K562 (cell line): ENCODE data around the gene BCL2A1. TPM values are rescaled to one million over a fixed set of nuclear protein-coding genes. Genes with fewer than 3 reads are reported as not detected.

Experiments used
- ATAC-seq: fragments of 200-7000 bp; cut with Tn5 transposase; 3 replicates; pipeline ENCODE4 v1.9.1; 2020; ENCODE audit warnings: moderate library complexity
- Bru-seq: library from RNA; stranded (reverse); fragments of 400-500 nt; gene quantifications from one replicate; lab custom pipeline; 2021; lab: Mats Ljungman, UMichigan
- BruChase-seq, 2 experiments: library from RNA; stranded (reverse); fragments of 400-500 nt; gene quantifications; one replicate each; lab custom pipeline; 2021; lab: Mats Ljungman, UMichigan
- BruUV-seq: library from RNA; stranded (reverse); fragments of 400-500 nt; replicated peaks from 2 replicates; lab custom pipeline; 2021; lab: Mats Ljungman, UMichigan
- CTCF ChIA-PET: fragments of 300-600 bp; formaldehyde crosslinking; extraction: SDS; loops from one replicate; lab custom pipeline; 2021; ENCODE audit warnings: low intra/inter-chr PET ratio; lab: Yijun Ruan, JAX
- POLR2A ChIA-PET: fragments of 300-600, 350-650 bp; sonication (Branson Sonifier 250); formaldehyde crosslinking; extraction: SDS; loops from one replicate; lab custom pipeline; 2021; ENCODE audit warnings: antibody characterized with exemption, inconsistent platforms; lab: Yijun Ruan, JAX
- DNase-seq, 4 experiments: peaks; one replicate each; pipeline versions ENCODE4 v3.0.0 to v3.0.0-alpha.2; 2011 to 2018; ENCODE audit warnings: low spot score in 3 of 4, mixed read lengths in 3 of 4; ENCODE audit errors: extremely low read depth in 1 of 4
- FAIRE-seq: peaks from 2 replicates; lab custom pipeline; 2011; peaks lifted over from hg19 to GRCh38; lab: Jason Lieb, UNC
- H2AFZ ChIP-seq: 2 replicates; pipeline ENCODE4 v1.6.0; 2011; ENCODE audit warnings: low read depth, low read length, control low read depth, inconsistent platforms
- H3K27ac ChIP-seq: fragments of 200-600 bp; 3 replicates; pipeline ENCODE4 v1.8.0; 2011; ENCODE audit warnings: low read depth, mild to moderate bottlenecking, control low read depth, inconsistent platforms, low read length, moderate library complexity, mixed read lengths; ENCODE audit errors: extremely low read depth
- H3K27me3 ChIP-seq, 2 experiments: fragments of 300-600 bp in 1 of 2; 2 replicates in 1 of 2; 3 replicates in 1 of 2; pipeline versions ENCODE4 v1.6.0 to v1.8.0; 2011; ENCODE audit warnings: inconsistent platforms in 2 of 2, low read length in 2 of 2, mild to moderate bottlenecking in 1 of 2, mixed read lengths in 1 of 2, moderate library complexity in 1 of 2; ENCODE audit not compliant: control insufficient read depth in 2 of 2, insufficient read depth in 2 of 2
- H3K36me3 ChIP-seq: fragments of 300-600 bp; 3 replicates; pipeline ENCODE4 v1.8.0; 2011; ENCODE audit warnings: mild to moderate bottlenecking, low read length, inconsistent platforms; ENCODE audit not compliant: control insufficient read depth, insufficient read depth
- H3K4me1 ChIP-seq, 2 experiments: fragments of 200-600 bp in 1 of 2; replicated peaks in 1 of 2; 2 replicates in 1 of 2; 3 replicates in 1 of 2; pipeline versions ENCODE4 v1.5.1 to v1.8.0; 2011; ENCODE audit warnings: inconsistent platforms in 2 of 2, low read length in 2 of 2, mild to moderate bottlenecking in 1 of 2, mixed read lengths in 1 of 2, moderate library complexity in 1 of 2; ENCODE audit not compliant: control insufficient read depth in 2 of 2, insufficient read depth in 2 of 2
- H3K4me2 ChIP-seq: 2 replicates; pipeline ENCODE4 v1.6.1; 2011; ENCODE audit warnings: low read length, control low read depth, inconsistent platforms, mixed read lengths; ENCODE audit not compliant: insufficient read depth
- H3K4me3 ChIP-seq: fragments of 200-600 bp; sonication (generic), shearing (Covaris generic); 2 replicates; pipeline ENCODE4 v1.5.1; 2016; ENCODE audit warnings: control low read depth, inconsistent platforms
- H3K79me2 ChIP-seq: fragments of 200-600 bp; 3 replicates; pipeline ENCODE4 v1.8.0; 2011; ENCODE audit warnings: low read length, inconsistent platforms; ENCODE audit not compliant: control insufficient read depth, insufficient read depth
- H3K9ac ChIP-seq, 2 experiments: 2 replicates each; pipeline versions ENCODE4 v1.6.0 to v1.6.1; 2011; ENCODE audit warnings: low read depth in 2 of 2, low read length in 2 of 2, control low read depth in 1 of 2, inconsistent platforms in 1 of 2, mild to moderate bottlenecking in 1 of 2, mixed read lengths in 1 of 2; ENCODE audit not compliant: insufficient read depth in 1 of 2
- H3K9me1 ChIP-seq: one replicate; pipeline ENCODE4 v1.6.0; 2011; ENCODE audit warnings: inconsistent platforms, mild to moderate bottlenecking, low read length, moderate library complexity; ENCODE audit not compliant: control insufficient read depth, insufficient read depth
- H3K9me3 ChIP-seq: replicated peaks from 2 replicates; pipeline ENCODE4 v1.5.1; 2011; ENCODE audit warnings: low read depth, low read length, inconsistent platforms; ENCODE audit not compliant: control insufficient read depth, insufficient read depth
- H4K20me1 ChIP-seq: replicated peaks from 2 replicates; pipeline ENCODE4 v1.6.1; 2011; ENCODE audit warnings: low read length, inconsistent platforms, mixed read lengths; ENCODE audit not compliant: control insufficient read depth, insufficient read depth
- CTBP1 ChIP-seq: fragments of 450-650 bp; IDR thresholded peaks from 2 replicates; pipeline ENCODE4 v1.6.1; 2016; ENCODE audit warnings: borderline replicate concordance
- CXXC5 ChIP-seq: fragments of 250-450 bp; sonication (Bioruptor Pico); IDR thresholded peaks from 2 replicates; pipeline ENCODE4 v1.8.0; 2022; ENCODE audit warnings: inconsistent platforms, mild to moderate bottlenecking, moderate library complexity
- ESRRB ChIP-seq: fragments of 250-450 bp; sonication (Bioruptor Pico); IDR thresholded peaks from 2 replicates; pipeline ENCODE4 v1.5.0; 2020; ENCODE audit warnings: mild to moderate bottlenecking, moderate library complexity, borderline replicate concordance
- JUND ChIP-seq, 2 experiments: IDR thresholded peaks; 2 replicates in 1 of 2; 3 replicates in 1 of 2; pipeline ENCODE4 v1.6.1; 2011; ENCODE audit warnings: borderline replicate concordance in 2 of 2, low read depth in 2 of 2, low read length in 2 of 2, improper control_type of control experiment in 1 of 2, missing biosample characterization in 1 of 2, missing genetic modification characterization in 1 of 2, missing genetic modification reagents in 1 of 2
- SPI1 ChIP-seq: IDR thresholded peaks from 2 replicates; pipeline ENCODE4 v1.6.1; 2011; ENCODE audit warnings: low read depth, low read length, control low read depth, borderline replicate concordance
- WGBS: fragments of 100-300 bp; shearing (Covaris generic); methylation state at CpG from one replicate; pipeline ENCODE4 v1.1.6; 2016; ENCODE audit warnings: low coverage, mixed read lengths; ENCODE audit not compliant: insufficient coverage; ENCODE audit errors: missing lambda C conversion rate; 5-methylcytosine and 5-hydroxymethylcytosine counted together
- in situ Hi-C: fragments of 300-500 bp; cut with MboI; formaldehyde crosslinking; loops from 4 replicates; pipeline ENCODE4 v1.15.0; 2018; ENCODE audit warnings: inconsistent platforms, mixed read lengths
- intact Hi-C: fragments of 100-400 bp; cut with micrococcal nuclease; formaldehyde crosslinking; loops from 2 replicates; pipeline ENCODE4 v1.14.2; 2022
- long read RNA-seq, 3 experiments: library from polyadenylated mRNA in 2 of 3; library from RNA in 1 of 3; unstranded in 2 of 3; stranded (forward) in 1 of 3; transcript quantifications; one replicate each; pipeline ENCODE4 v2.0.0, GENCODE V29; 2019 to 2022
- polyA minus RNA-seq, 3 experiments: library from RNA; depleted of rRNA, polyadenylated mRNA; stranded (reverse); fragments of >200 nt; gene quantifications; 2 replicates each; pipeline ENCODE4 v1.2.3, GENCODE V29; 2011
- polyA plus RNA-seq, 8 experiments: library from polyadenylated mRNA; depleted of rRNA in 4 of 8; stranded (reverse) in 5 of 8; unstranded in 3 of 8; fragments of >200 nt; fragmentation: Nextera tagmentation in 2 of 8; fragmentation: Illumina TruSeq in 1 of 8; extraction: Ambion mirVana in 2 of 8; extraction: Trizol in 1 of 8; gene quantifications; 2 replicates each; pipeline versions ENCODE4 v1.2.1 to v1.2.3, GENCODE V29; 2011 to 2014; ENCODE audit warnings: inconsistent platforms in 1 of 8, missing spikeins in 1 of 8
- total RNA-seq, 7 experiments: library from RNA; depleted of rRNA in 6 of 7; stranded (reverse); fragments of >200 nt in 6 of 7; fragmentation: Illumina TruSeq in 2 of 7; extraction: Trizol in 2 of 7; gene quantifications; 2 replicates each; pipeline versions ENCODE4 v1.2.1 to v1.2.3, GENCODE V29; 2011 to 2021; ENCODE audit warnings: low replicate concordance in 1 of 7
- TF ChIP-seq, protein P1 (sequence below): IDR thresholded peaks from 3 replicates; pipeline ENCODE4 v1.6.1; 2011; ENCODE audit warnings: borderline replicate concordance, mild to moderate bottlenecking; ENCODE audit not compliant: insufficient read length, insufficient read depth
- TF ChIP-seq, protein P2 (sequence below), 2 experiments: IDR thresholded peaks in 1 of 2; conservative IDR thresholded peaks in 1 of 2; 2 replicates each; pipeline ENCODE4 v1.6.1; 2016; ENCODE audit warnings: low read depth in 2 of 2, mild to moderate bottlenecking in 1 of 2, missing compliant biosample characterization in 1 of 2, missing genetic modification characterization in 1 of 2, moderate library complexity in 1 of 2
- TF ChIP-seq, protein P3 (sequence below), 2 experiments: fragments of 450-650 bp; IDR thresholded peaks; 2 replicates each; pipeline ENCODE4 v1.6.1; 2016

The BCL2A1 gene
- total RNA-seq (2011; cell fraction: chromatin; rRNA removed; ENCODE audit: low replicate concordance), result not detected in 2 replicates
- total RNA-seq (2011; cell fraction: nucleolus; rRNA removed), result not detected in 2 replicates
- not detected in 2 replicates for total RNA-seq (2011; cell fraction: nucleoplasm; rRNA removed)
- total RNA-seq (2014; rRNA removed), result 0.27 TPM in 1 of 2 replicates, not detected in the other
- not detected in 2 replicates for total RNA-seq (2014; rRNA removed; fragmentation: Illumina TruSeq; extraction: Trizol)
- 0.26 and 1.2 TPM in 2 replicates for total RNA-seq (2015; rRNA removed; fragmentation: Illumina TruSeq; extraction: Trizol)
- total RNA-seq (2021), result 0.54 TPM in 1 of 2 replicates, not detected in the other
- 0.09 TPM in 1 of 2 replicates, not detected in the other for polyA plus RNA-seq (2011; rRNA removed)
- polyA plus RNA-seq (2011; cell fraction: cytosol; rRNA removed), result not detected in 2 replicates
- polyA plus RNA-seq (2011; cell fraction: nucleus; rRNA removed), result not detected in 2 replicates
- polyA plus RNA-seq (2012), result 0.44 and 0.87 TPM in 2 replicates
- polyA plus RNA-seq (2014; fragmentation: Illumina TruSeq; extraction: Trizol), result 0.26 TPM in 1 of 2 replicates, not detected in the other
- under 1 TPM; 0.15 to 0.25 TPM for polyA plus RNA-seq (2014; fragmentation: Nextera tagmentation; extraction: Ambion mirVana)
- 0.11 and 0.66 TPM in 2 replicates for polyA plus RNA-seq (2014; rRNA removed)
- polyA minus RNA-seq (2011; rRNA and poly(A)+ RNA removed), result not detected in 2 replicates
- not detected in 2 replicates for polyA minus RNA-seq (2011; cell fraction: cytosol; rRNA and poly(A)+ RNA removed)
- not detected in 2 replicates for polyA minus RNA-seq (2011; cell fraction: nucleus; rRNA and poly(A)+ RNA removed)
- Bru-seq, nascent RNA, result percentile 21 among the genes with signal in this experiment
- BruChase-seq, experiment 1, labeled RNA remaining after a 2-hour chase, result percentile 8 among the genes with signal in this experiment
- BruChase-seq, experiment 2, labeled RNA remaining after a 6-hour chase, result percentile 16 among the genes with signal in this experiment
- long read RNA-seq, experiment 1, result 0 reads
- long read RNA-seq, experiment 2, result 0 reads
- long read RNA-seq, experiment 3, result 0 reads

DNA sequence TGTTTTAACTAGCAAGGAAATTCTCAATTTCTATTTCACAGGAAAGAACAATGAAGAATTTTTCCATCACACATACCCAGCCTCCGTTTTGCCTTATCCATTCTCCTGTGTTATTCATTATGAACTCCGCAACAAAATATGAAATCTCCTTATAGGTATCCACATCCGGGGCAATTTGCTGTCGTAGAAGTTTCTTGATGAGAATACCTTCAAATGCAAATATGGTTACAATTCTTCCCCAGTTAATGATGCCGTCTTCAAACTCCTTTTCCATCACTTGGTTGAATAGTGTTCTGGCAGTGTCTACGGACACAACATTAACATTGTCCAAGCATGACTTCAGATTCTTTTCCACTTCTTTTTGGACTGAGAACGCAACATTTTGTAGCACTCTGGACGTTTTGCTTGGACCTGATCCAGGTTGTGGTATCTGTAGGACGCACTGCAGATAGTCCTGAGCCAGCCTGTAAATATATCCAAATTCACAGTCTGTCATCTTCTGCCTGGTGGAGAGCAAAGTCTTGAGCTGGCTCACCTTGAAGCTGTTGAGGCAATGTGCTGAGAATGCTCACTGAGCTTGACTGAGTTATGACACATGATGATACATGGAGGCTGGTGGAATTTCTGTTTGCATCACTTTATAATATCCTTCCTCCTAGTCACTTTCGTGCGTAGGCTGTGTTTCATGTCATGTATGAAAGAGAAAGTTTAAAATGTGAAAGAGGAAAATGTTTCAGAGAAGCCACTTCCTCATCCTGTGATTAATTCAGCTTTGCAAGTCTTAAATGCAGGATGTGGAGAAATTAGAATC is at the start of gene BCL2A1:
Gene BCL2A1 (minus strand): TSS at position 573 of the 811 bp plus-strand sequence. CDS start 77 bp downstream, at position 496.
- intact Hi-C loops (no loop called here), in situ Hi-C loops (no loop called here)
- no peaks in the 10 kb centered on the region for H3K36me3 ChIP-seq
- peak within 1 kb of the TSS; percentile 85 for H2AFZ ChIP-seq
- 29% methylated on average over 11 of the region's 11 CpGs for WGBS
- no peaks in the 10 kb centered on the region for H3K9me3 ChIP-seq
- ChIA-PET POLR2A (interaction anchor here (0.5 kb wide), 1 partner anchor 23 kb away, joined by 3 read pairs; no protein-coding TSS in a partner anchor), CTCF (interaction anchor here (0.5 kb wide), 1 partner anchor 50 kb away, joined by 3 read pairs; no protein-coding TSS in a partner anchor)
- peak within 1 kb of the TSS; percentile 2; the same call in 1 of the 3 replicates for H3K27ac ChIP-seq
- peaks cover 3 to 29% of the 10 kb centered on the region in 2 experiments; a peak in 4 of 5 replicates for H3K4me1 ChIP-seq
- FAIRE-seq (peak; percentile 85), DNase-seq (peak in 1 of 4 experiments; percentile 56), ATAC-seq (peak; percentile 66)
- H3K9ac ChIP-seq, result no peak within 1 kb of the TSS; a peak in 1 of 4 replicates
- H3K4me3 ChIP-seq, result no peak within 1 kb of the TSS
- no peaks in the 10 kb centered on the region for H4K20me1 ChIP-seq
- no TSS peak for BruUV-seq
- no peaks in the 10 kb centered on the region for H3K27me3 ChIP-seq
- peak within 1 kb of the TSS; percentile 59 for H3K4me2 ChIP-seq
- H3K79me2 ChIP-seq, result no peaks in the 10 kb centered on the region
- no peaks in the 10 kb centered on the region for H3K9me1 ChIP-seq
- peak; percentile 67; the same call in 1 of the 2 replicates for TF ChIP-seq SPI1
- TF ChIP-seq, protein P1, sequence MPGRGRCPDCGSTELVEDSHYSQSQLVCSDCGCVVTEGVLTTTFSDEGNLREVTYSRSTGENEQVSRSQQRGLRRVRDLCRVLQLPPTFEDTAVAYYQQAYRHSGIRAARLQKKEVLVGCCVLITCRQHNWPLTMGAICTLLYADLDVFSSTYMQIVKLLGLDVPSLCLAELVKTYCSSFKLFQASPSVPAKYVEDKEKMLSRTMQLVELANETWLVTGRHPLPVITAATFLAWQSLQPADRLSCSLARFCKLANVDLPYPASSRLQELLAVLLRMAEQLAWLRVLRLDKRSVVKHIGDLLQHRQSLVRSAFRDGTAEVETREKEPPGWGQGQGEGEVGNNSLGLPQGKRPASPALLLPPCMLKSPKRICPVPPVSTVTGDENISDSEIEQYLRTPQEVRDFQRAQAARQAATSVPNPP, result no peak
- TF ChIP-seq CXXC5 (CRISPR knock-in tag), result 0 out of 2 replicates have a peak, but pooled peaks have one; percentile 20
- TF ChIP-seq ESRRB, result no peak
- TF ChIP-seq, protein P2, sequence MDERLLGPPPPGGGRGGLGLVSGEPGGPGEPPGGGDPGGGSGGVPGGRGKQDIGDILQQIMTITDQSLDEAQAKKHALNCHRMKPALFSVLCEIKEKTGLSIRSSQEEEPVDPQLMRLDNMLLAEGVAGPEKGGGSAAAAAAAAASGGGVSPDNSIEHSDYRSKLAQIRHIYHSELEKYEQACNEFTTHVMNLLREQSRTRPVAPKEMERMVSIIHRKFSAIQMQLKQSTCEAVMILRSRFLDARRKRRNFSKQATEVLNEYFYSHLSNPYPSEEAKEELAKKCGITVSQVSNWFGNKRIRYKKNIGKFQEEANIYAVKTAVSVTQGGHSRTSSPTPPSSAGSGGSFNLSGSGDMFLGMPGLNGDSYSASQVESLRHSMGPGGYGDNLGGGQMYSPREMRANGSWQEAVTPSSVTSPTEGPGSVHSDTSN (CRISPR knock-in tag; IDR thresholded peaks at IDR 0.05; ENCODE audit: low read depth), result no peak
- TF ChIP-seq, protein P2 (tag; conservative IDR thresholded peaks at IDR 0.05; ENCODE audit: low read depth), result peak; percentile 21; the same call in 1 of the 2 replicates
- TF ChIP-seq, protein P3, sequence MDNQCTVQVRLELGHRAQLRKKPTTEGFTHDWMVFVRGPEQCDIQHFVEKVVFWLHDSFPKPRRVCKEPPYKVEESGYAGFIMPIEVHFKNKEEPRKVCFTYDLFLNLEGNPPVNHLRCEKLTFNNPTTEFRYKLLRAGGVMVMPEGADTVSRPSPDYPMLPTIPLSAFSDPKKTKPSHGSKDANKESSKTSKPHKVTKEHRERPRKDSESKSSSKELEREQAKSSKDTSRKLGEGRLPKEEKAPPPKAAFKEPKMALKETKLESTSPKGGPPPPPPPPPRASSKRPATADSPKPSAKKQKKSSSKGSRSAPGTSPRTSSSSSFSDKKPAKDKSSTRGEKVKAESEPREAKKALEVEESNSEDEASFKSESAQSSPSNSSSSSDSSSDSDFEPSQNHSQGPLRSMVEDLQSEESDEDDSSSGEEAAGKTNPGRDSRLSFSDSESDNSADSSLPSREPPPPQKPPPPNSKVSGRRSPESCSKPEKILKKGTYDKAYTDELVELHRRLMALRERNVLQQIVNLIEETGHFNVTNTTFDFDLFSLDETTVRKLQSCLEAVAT (IDR thresholded peaks at IDR 0.05), result no peak
- 0 out of 2 replicates have a peak, but pooled peaks have one; percentile 16 for TF ChIP-seq CTBP1
- TF ChIP-seq JUND (IDR thresholded peaks at IDR 0.05; ENCODE audit: borderline replicate concordance, low read depth, low read length), result no peak
- peak; percentile 23; the same call in 1 of the 3 replicates for TF ChIP-seq JUND (tag; IDR thresholded peaks at IDR 0.05; ENCODE audit: borderline replicate concordance, low read depth, low read length)
